CD14-positive monocyte (primary cell): ENCODE results near the gene ENPP5. TPM values are rescaled to one million over a fixed set of nuclear protein-coding genes. Genes with fewer than 3 reads are reported as not detected.

Experiments used
- DNase-seq, 3 donors: peaks; one replicate each; pipeline ENCODE4 v3.0.0-alpha.2; 2011 to 2022
- H2AFZ ChIP-seq: 2 replicates; pipeline ENCODE4 v1.6.0; 2012; ENCODE audit warnings: mild to moderate bottlenecking, low read depth, low read length, inconsistent platforms; ENCODE audit not compliant: insufficient read depth, poor library complexity, severe bottlenecking
- H3K27ac ChIP-seq, 2 donors: 1 replicate in 1 of 2; 2 replicates in 1 of 2; pipeline ENCODE4 v1.5.1; 2012 to 2013; ENCODE audit warnings: low read length in 2 of 2, control low read depth in 1 of 2, inconsistent platforms in 1 of 2, low read depth in 1 of 2, mild to moderate bottlenecking in 1 of 2
- H3K27me3 ChIP-seq, 2 donors: one replicate each; pipeline versions ENCODE4 v1.6.0 to v1.6.1; 2011 to 2013; ENCODE audit warnings: low read length in 2 of 2; ENCODE audit not compliant: control insufficient read depth in 2 of 2, insufficient read depth in 2 of 2
- H3K36me3 ChIP-seq, 2 donors: replicated peaks in 1 of 2; 1 replicate in 1 of 2; 2 replicates in 1 of 2; pipeline versions ENCODE4 v1.5.1 to v1.6.1; 2012 to 2013; ENCODE audit warnings: low read length in 2 of 2, control low read depth in 1 of 2, inconsistent platforms in 1 of 2, mild to moderate bottlenecking in 1 of 2; ENCODE audit not compliant: insufficient read depth in 2 of 2, control insufficient read depth in 1 of 2
- H3K4me1 ChIP-seq, 2 donors: 1 replicate in 1 of 2; 2 replicates in 1 of 2; pipeline versions ENCODE4 v1.5.1 to v1.6.1; 2012 to 2013; ENCODE audit warnings: low read length in 2 of 2, control low read depth in 1 of 2, inconsistent platforms in 1 of 2, mild to moderate bottlenecking in 1 of 2, moderate library complexity in 1 of 2; ENCODE audit not compliant: insufficient read depth in 2 of 2, control insufficient read depth in 1 of 2
- H3K4me2 ChIP-seq: replicated peaks from 2 replicates; pipeline ENCODE3; 2012; ENCODE audit warnings: low read length, moderate library complexity, mild to moderate bottlenecking; ENCODE audit not compliant: poor library complexity, severe bottlenecking; ENCODE audit errors: extremely low read depth
- H3K4me3 ChIP-seq, 3 experiments: fragments of 200-600 bp in 1 of 3; sonication (generic) in 1 of 3; replicated peaks in 1 of 3; 1 replicate in 2 of 3; 2 replicates in 1 of 3; pipeline ENCODE4 v1.5.1; 2011 to 2013; ENCODE audit warnings: low read length in 3 of 3, mild to moderate bottlenecking in 3 of 3, control low read depth in 2 of 3, low read depth in 2 of 3, inconsistent platforms in 1 of 3, moderate library complexity in 1 of 3
- H3K79me2 ChIP-seq: 2 replicates; pipeline ENCODE4 v1.6.0; 2012; ENCODE audit warnings: mild to moderate bottlenecking, control low read depth, inconsistent platforms, low read length, moderate library complexity; ENCODE audit not compliant: insufficient read depth
- H3K9ac ChIP-seq: 2 replicates; pipeline ENCODE4 v1.6.0; 2017; ENCODE audit warnings: low read length, mild to moderate bottlenecking; ENCODE audit not compliant: insufficient read depth, poor library complexity, severe bottlenecking
- H3K9me3 ChIP-seq, 2 donors: replicated peaks in 1 of 2; 1 replicate in 1 of 2; 2 replicates in 1 of 2; pipeline versions ENCODE4 v1.5.1 to v1.6.1; 2012 to 2013; ENCODE audit warnings: low read length in 2 of 2, control low read depth in 1 of 2; ENCODE audit not compliant: control insufficient read depth in 1 of 2, insufficient read depth in 1 of 2
- H4K20me1 ChIP-seq: 2 replicates; pipeline ENCODE4 v1.6.0; 2012; ENCODE audit warnings: mild to moderate bottlenecking, low read length, control low read depth, moderate library complexity; ENCODE audit not compliant: insufficient read depth
- H3K27ac Mint-ChIP-seq, 7 donors: one replicate each; pipeline ENCODE4 v1.8.0; 2020; ENCODE audit warnings: mild to moderate bottlenecking in 7 of 7, mixed read lengths in 7 of 7, moderate library complexity in 6 of 7, inconsistent platforms in 2 of 7
- H3K27me3 Mint-ChIP-seq, 3 donors: one replicate each; pipeline ENCODE4 v1.8.0; 2021 to 2022; ENCODE audit warnings: low read depth in 3 of 3, mild to moderate bottlenecking in 3 of 3, mixed read lengths in 3 of 3, moderate library complexity in 3 of 3, inconsistent platforms in 1 of 3
- H3K36me3 Mint-ChIP-seq, 2 donors: one replicate each; pipeline ENCODE4 v1.8.0; 2020; ENCODE audit warnings: mixed read lengths in 2 of 2, inconsistent platforms in 1 of 2, mild to moderate bottlenecking in 1 of 2
- H3K4me1 Mint-ChIP-seq: one replicate; pipeline ENCODE4 v1.8.0; 2020; ENCODE audit warnings: mild to moderate bottlenecking, mixed read lengths
- H3K4me3 Mint-ChIP-seq, 2 donors: one replicate each; pipeline ENCODE4 v1.8.0; 2020; ENCODE audit warnings: mild to moderate bottlenecking in 2 of 2, mixed read lengths in 2 of 2, moderate library complexity in 1 of 2
- H3K9me3 Mint-ChIP-seq, 7 donors: one replicate each; pipeline ENCODE4 v1.8.0; 2020 to 2022; ENCODE audit warnings: mixed read lengths in 7 of 7, mild to moderate bottlenecking in 6 of 7, moderate library complexity in 6 of 7, inconsistent platforms in 2 of 7
- CTCF ChIP-seq: fragments of 200-600 bp; IDR thresholded peaks from one replicate; pipeline ENCODE4 v1.8.0; 2022; ENCODE audit warnings: antibody characterized with exemption, mild to moderate bottlenecking
- WGBS: methylation state at CpG from one replicate; pipeline ENCODE4 v1.1.5; 2013; ENCODE audit warnings: missing lambda C conversion rate; ENCODE audit not compliant: insufficient coverage; 5-methylcytosine and 5-hydroxymethylcytosine counted together
- intact Hi-C, 2 donors: fragments of 100-400 bp; cut with micrococcal nuclease; formaldehyde crosslinking; loops; one replicate each; pipeline versions ENCODE4 v1.15.0 to v1.15.1; 2023
- polyA plus RNA-seq, 3 donors: library from polyadenylated mRNA; depleted of rRNA in 1 of 3; unstranded in 2 of 3; stranded (reverse) in 1 of 3; fragments of 300-500 nt in 2 of 3; fragments of >200 nt in 1 of 3; fragmentation: Illumina TruSeq in 2 of 3; gene quantifications; 1 replicate in 2 of 3; 2 replicates in 1 of 3; pipeline ENCODE4 v1.2.3, GENCODE V29; 2012 to 2021

The ENPP5 gene
- polyA plus RNA-seq, 3 donors: not detected

DNA sequence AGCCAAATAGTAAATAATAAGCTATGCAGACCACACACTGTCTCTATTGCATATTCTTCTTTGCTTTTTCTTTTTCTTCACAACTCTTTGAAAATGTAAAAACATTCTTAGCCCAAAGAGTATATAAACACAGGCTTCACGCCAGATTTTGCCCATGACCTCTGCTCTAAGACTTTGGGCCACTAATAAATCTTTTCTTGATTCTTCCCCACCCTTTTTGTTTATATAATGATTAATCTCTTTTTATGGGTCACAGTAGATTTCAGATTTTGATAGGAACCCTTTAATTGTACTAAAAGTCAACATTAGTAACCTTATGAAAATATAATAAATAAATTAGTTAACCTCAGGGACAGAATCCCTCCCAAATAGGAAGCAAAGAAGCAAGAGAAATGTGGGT is 15.8 kb upstream of the ENPP5 start:
- no peak for TF ChIP-seq CTCF
- Histone ChIP-seq H3K36me3 (no peaks in the 10 kb centered on the region), H3K27ac (no peak overlapping the region), H3K9me3 (no peaks in the 10 kb centered on the region), H3K9ac (no peak overlapping the region), H2AFZ (no peak overlapping the region), H3K4me1 (no peaks in the 10 kb centered on the region), H3K4me2 (no peak overlapping the region), H4K20me1 (no peaks in the 10 kb centered on the region), H3K27me3 (no peaks in the 10 kb centered on the region), H3K79me2 (no peaks in the 10 kb centered on the region), H3K4me3 (no peak overlapping the region)
- H3K27me3 Mint-ChIP-seq: peaks cover 2 to 5% (median 3%) of the 10 kb centered on the region in 3 donors
- no peak overlapping the region for H3K4me3 Mint-ChIP-seq
- H3K36me3 Mint-ChIP-seq: no peaks in the 10 kb centered on the region
- DNase-seq: no peak
- no CpG with 5 or more reads among the region's 1 CpG for whole genome bisulfite sequencing
- H3K27ac Mint-ChIP-seq: no peak overlapping the region
- H3K4me1 Mint-ChIP-seq: no peaks in the 10 kb centered on the region
- intact Hi-C loops: no loop called here
- H3K9me3 Mint-ChIP-seq: peaks cover 0 to 1% (median 0%) of the 10 kb centered on the region in 7 donors

DNA sequence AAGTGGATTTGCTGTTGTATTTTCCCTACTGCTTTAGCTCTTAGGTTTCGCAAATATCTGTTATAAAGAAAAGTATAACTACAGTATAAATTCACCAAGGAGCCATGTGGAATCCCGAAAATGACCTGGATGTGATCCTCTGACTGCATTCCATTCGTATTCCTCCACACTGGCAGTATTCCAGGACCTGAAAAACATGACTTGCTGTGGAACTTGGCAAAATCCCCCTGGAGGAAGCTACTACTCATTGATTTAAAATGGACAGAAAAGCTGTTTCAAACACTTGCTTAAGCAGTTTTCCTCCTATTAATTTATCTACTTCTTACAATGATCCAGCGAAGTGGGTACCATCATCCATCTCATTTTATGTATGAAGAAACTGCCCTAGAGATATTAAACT is 13.3 kb upstream of the ENPP5 start:
- H3K36me3 ChIP-seq: no peaks in the 10 kb centered on the region
- H3K9me3 ChIP-seq: no peaks in the 10 kb centered on the region
- no peak overlapping the region for H3K9ac ChIP-seq
- no peak overlapping the region for H3K4me3 ChIP-seq
- WGBS: 100% methylated on average over 2 of the region's 4 CpGs
- no peak overlapping the region for H3K4me2 ChIP-seq
- no peaks in the 10 kb centered on the region for H3K27me3 ChIP-seq
- H3K4me1 Mint-ChIP-seq: no peaks in the 10 kb centered on the region
- H3K36me3 Mint-ChIP-seq: no peaks in the 10 kb centered on the region
- intact Hi-C loops: no loop called here
- no peak overlapping the region for H3K4me3 Mint-ChIP-seq
- H2AFZ ChIP-seq: no peak overlapping the region
- peaks cover 0 to 1% (median 0%) of the 10 kb centered on the region in 7 donors for H3K9me3 Mint-ChIP-seq
- no peak for DNase-seq
- H3K27me3 Mint-ChIP-seq: peaks cover 2 to 6% (median 5%) of the 10 kb centered on the region in 3 donors
- H3K79me2 ChIP-seq: no peaks in the 10 kb centered on the region
- H3K4me1 ChIP-seq: no peaks in the 10 kb centered on the region
- H3K27ac Mint-ChIP-seq: no peak overlapping the region
- H4K20me1 ChIP-seq: no peaks in the 10 kb centered on the region
- TF ChIP-seq CTCF: no peak
- H3K27ac ChIP-seq: no peak overlapping the region
